Mesenchymal stem cell (in vitro differentiated cells and primary cell): ENCODE data around the gene SGTA.

ENCODE experiments used
- DNase-seq: peaks from one replicate; pipeline ENCODE4 v3.0.0-alpha.2; 2013
- H2AFZ ChIP-seq: one replicate; pipeline ENCODE4 v1.6.1; 2013; ENCODE audit warnings: low read depth, mild to moderate bottlenecking, control low read depth, inconsistent platforms, low read length, moderate library complexity
- H2AK5ac ChIP-seq: 2 replicates; pipeline ENCODE4 v1.6.1; 2013; ENCODE audit warnings: low read length, moderate library complexity, mild to moderate bottlenecking, inconsistent platforms; ENCODE audit not compliant: severe bottlenecking
- H2BK120ac ChIP-seq: one replicate; pipeline ENCODE4 v1.6.1; 2013; ENCODE audit warnings: low read depth, mild to moderate bottlenecking, inconsistent platforms, low read length, moderate library complexity
- H2BK12ac ChIP-seq, 2 experiments: one replicate each; pipeline ENCODE4 v1.6.1; 2013; ENCODE audit warnings: inconsistent platforms in 2 of 2, low read length in 2 of 2, mild to moderate bottlenecking in 2 of 2, moderate library complexity in 2 of 2, control low read depth in 1 of 2
- H2BK15ac ChIP-seq: one replicate; pipeline ENCODE4 v1.6.1; 2013; ENCODE audit warnings: mild to moderate bottlenecking, low read depth, inconsistent platforms; ENCODE audit not compliant: poor library complexity, severe bottlenecking
- H2BK5ac ChIP-seq: 2 replicates; pipeline ENCODE4 v1.6.1; 2013; ENCODE audit warnings: low read depth, mild to moderate bottlenecking, low read length, control low read depth, inconsistent platforms; ENCODE audit not compliant: poor library complexity, severe bottlenecking
- H3K14ac ChIP-seq, 2 experiments: one replicate each; pipeline ENCODE4 v1.6.1; 2013; ENCODE audit warnings: inconsistent platforms in 2 of 2, low read length in 2 of 2, control low read depth in 1 of 2, mild to moderate bottlenecking in 1 of 2, moderate library complexity in 1 of 2
- H3K18ac ChIP-seq, 2 experiments: one replicate each; pipeline ENCODE4 v1.6.1; 2013; ENCODE audit warnings: inconsistent platforms in 2 of 2, low read length in 2 of 2, control low read depth in 1 of 2, low read depth in 1 of 2, mild to moderate bottlenecking in 1 of 2
- H3K23ac ChIP-seq, 2 experiments: one replicate each; pipeline ENCODE4 v1.6.1; 2013; ENCODE audit warnings: inconsistent platforms in 2 of 2, low read length in 2 of 2, mild to moderate bottlenecking in 2 of 2, moderate library complexity in 2 of 2, control low read depth in 1 of 2
- H3K27ac ChIP-seq: 2 replicates; pipeline ENCODE4 v1.5.1; 2013; ENCODE audit warnings: mild to moderate bottlenecking, moderate library complexity, low read length, control low read depth, inconsistent platforms; ENCODE audit not compliant: poor library complexity, severe bottlenecking
- H3K27me3 ChIP-seq, 2 experiments: 2 replicates each; pipeline versions ENCODE4 v1.6.1 to v1.7.0; 2013; ENCODE audit warnings: low read length in 2 of 2, mild to moderate bottlenecking in 2 of 2, moderate library complexity in 2 of 2, control low read depth in 1 of 2, inconsistent platforms in 1 of 2; ENCODE audit not compliant: control insufficient read depth in 1 of 2, insufficient read depth in 1 of 2
- H3K36me3 ChIP-seq, 2 experiments: 2 replicates each; pipeline versions ENCODE4 v1.6.1 to v1.7.0; 2013; ENCODE audit warnings: low read length in 2 of 2, control low read depth in 1 of 2, inconsistent platforms in 1 of 2, low read depth in 1 of 2, mild to moderate bottlenecking in 1 of 2; ENCODE audit not compliant: insufficient read depth in 2 of 2, control insufficient read depth in 1 of 2
- H3K4ac ChIP-seq, 2 experiments: one replicate each; pipeline ENCODE4 v1.6.1; 2013; ENCODE audit warnings: inconsistent platforms in 2 of 2, low read length in 2 of 2, mild to moderate bottlenecking in 2 of 2, moderate library complexity in 2 of 2, control low read depth in 1 of 2, low read depth in 1 of 2
- H3K4me1 ChIP-seq: 2 replicates; pipeline ENCODE4 v1.6.1; 2013; ENCODE audit warnings: low read depth, low read length, control low read depth; ENCODE audit not compliant: control insufficient read depth, insufficient read depth
- H3K4me2 ChIP-seq: 2 replicates; pipeline ENCODE4 v1.6.1; 2013; ENCODE audit warnings: low read length, mild to moderate bottlenecking, inconsistent platforms; ENCODE audit not compliant: poor library complexity, severe bottlenecking
- H3K4me3 ChIP-seq, 2 experiments: 2 replicates each; pipeline versions ENCODE4 v1.5.1 to v1.7.0; 2013; ENCODE audit warnings: low read length in 2 of 2, mild to moderate bottlenecking in 2 of 2, control low read depth in 1 of 2, low read depth in 1 of 2; ENCODE audit not compliant: insufficient read depth in 1 of 2
- H3K79me1 ChIP-seq: replicated peaks from 2 replicates; pipeline ENCODE4 v1.6.1; 2013; ENCODE audit warnings: mild to moderate bottlenecking, control low read depth, low read length, inconsistent platforms; ENCODE audit not compliant: poor library complexity, severe bottlenecking
- H3K9ac ChIP-seq: 2 replicates; pipeline ENCODE4 v1.7.0; 2013; ENCODE audit warnings: mild to moderate bottlenecking, low read length, moderate library complexity
- H3K9me3 ChIP-seq: 2 replicates; pipeline ENCODE4 v1.7.0; 2013; ENCODE audit warnings: mild to moderate bottlenecking, low read length; ENCODE audit not compliant: control insufficient read depth
- H4K8ac ChIP-seq: one replicate; pipeline ENCODE4 v1.6.1; 2013; ENCODE audit warnings: inconsistent platforms, mild to moderate bottlenecking, low read length, moderate library complexity
- H4K91ac ChIP-seq: one replicate; pipeline ENCODE4 v1.6.1; 2013; ENCODE audit warnings: mild to moderate bottlenecking, low read length, inconsistent platforms
- WGBS: methylation state at CpG from one replicate; pipeline ENCODE4 v1.1.7; 2013; ENCODE audit warnings: mixed read lengths; 5-methylcytosine and 5-hydroxymethylcytosine counted together

Gene SGTA

GRCh38 chr19:2719920-2720776 lies 62.9 kb downstream of the SGTA start:
- no peaks in the 10 kb centered on the region for H3K79me1 ChIP-seq
- WGBS = 6% methylated on average over 30 of the region's 37 CpGs
- H4K91ac ChIP-seq = no peak overlapping the region
- no peak overlapping the region for H4K8ac ChIP-seq
- H2BK120ac ChIP-seq = peak overlapping the region; percentile 21
- peak overlapping the region in 1 of 2 experiments; percentile 78 for H3K4me3 ChIP-seq
- H3K27me3 ChIP-seq = peaks cover 0 to 42% of the 10 kb centered on the region in 2 experiments
- H2BK12ac ChIP-seq = no peak overlapping the region
- peak; percentile 24 for DNase-seq
- no peak overlapping the region for H3K4ac ChIP-seq
- peak overlapping the region; percentile 73 for H3K9ac ChIP-seq
- no peak overlapping the region for H3K27ac ChIP-seq
- H3K18ac ChIP-seq = no peak overlapping the region
- no peak overlapping the region for H2BK5ac ChIP-seq
- H3K36me3 ChIP-seq = peaks cover 0 to 19% of the 10 kb centered on the region in 2 experiments
- peaks cover 34% of the 10 kb centered on the region for H3K4me1 ChIP-seq
- H3K4me2 ChIP-seq = no peak overlapping the region
- no peak overlapping the region for H2AFZ ChIP-seq
- peaks cover 5% of the 10 kb centered on the region for H3K9me3 ChIP-seq
- no peak overlapping the region for H2BK15ac ChIP-seq
- H3K23ac ChIP-seq = peak overlapping the region in 1 of 2 experiments; percentile 9
- H3K14ac ChIP-seq = peak overlapping the region in 1 of 2 experiments; percentile 30
- no peak overlapping the region for H2AK5ac ChIP-seq

GRCh38 chr19:2719232-2719735 lies 63.8 kb downstream of the SGTA start:
- no peak overlapping the region for H3K14ac ChIP-seq
- no peaks in the 10 kb centered on the region for H3K79me1 ChIP-seq
- no peak overlapping the region for H2AK5ac ChIP-seq
- peaks cover 0 to 41% of the 10 kb centered on the region in 2 experiments for H3K27me3 ChIP-seq
- no peak overlapping the region for H3K18ac ChIP-seq
- H3K4me2 ChIP-seq = no peak overlapping the region
- no peak overlapping the region for H2BK15ac ChIP-seq
- no peak overlapping the region for H3K4ac ChIP-seq
- no peak overlapping the region for H4K91ac ChIP-seq
- no peak overlapping the region for H3K4me3 ChIP-seq
- H2BK120ac ChIP-seq = no peak overlapping the region
- no peak overlapping the region for H3K23ac ChIP-seq
- 65% methylated on average over 5 of the region's 7 CpGs for WGBS
- no peak overlapping the region for H2BK5ac ChIP-seq
- peak overlapping the region; percentile 73 for H3K9ac ChIP-seq
- no peak overlapping the region for H3K27ac ChIP-seq
- H3K9me3 ChIP-seq = peaks cover 8% of the 10 kb centered on the region
- H3K4me1 ChIP-seq = peaks cover 34% of the 10 kb centered on the region
- DNase-seq = no peak
- H3K36me3 ChIP-seq = peaks cover 0 to 19% of the 10 kb centered on the region in 2 experiments
- no peak overlapping the region for H2AFZ ChIP-seq
- no peak overlapping the region for H2BK12ac ChIP-seq
- no peak overlapping the region for H4K8ac ChIP-seq

GRCh38 chr19:2717638-2718541 lies 65.2 kb downstream of the SGTA start:
- Histone ChIP-seq H2AFZ (no peak overlapping the region), H4K8ac (no peak overlapping the region), H3K4me1 (peaks cover 23% of the 10 kb centered on the region), H2BK5ac (no peak overlapping the region), H3K18ac (no peak overlapping the region), H2AK5ac (no peak overlapping the region), H2BK15ac (no peak overlapping the region), H3K9ac (no peak overlapping the region), H3K4me2 (no peak overlapping the region), H3K4ac (no peak overlapping the region), H3K27ac (no peak overlapping the region), H2BK120ac (no peak overlapping the region), H3K36me3 (peaks cover 0 to 19% of the 10 kb centered on the region in 2 experiments), H3K14ac (no peak overlapping the region), H3K27me3 (peaks cover 0 to 32% of the 10 kb centered on the region in 2 experiments), H3K79me1 (no peaks in the 10 kb centered on the region), H3K9me3 (peaks cover 8% of the 10 kb centered on the region), H3K23ac (no peak overlapping the region), H4K91ac (no peak overlapping the region), H2BK12ac (no peak overlapping the region), H3K4me3 (no peak overlapping the region)
- 90% methylated on average over 46 of the region's 52 CpGs for WGBS
- DNase-seq = no peak
